K562 (cell line): ENCODE measurements around the gene PRAMEF1. TPM values are rescaled to one million over a fixed set of nuclear protein-coding genes. Genes with fewer than 3 reads are reported as not detected.

Experiments used
- CBX3 ChIP-seq, 2 experiments: IDR thresholded peaks; 1 replicate in 1 of 2; 2 replicates in 1 of 2; pipeline ENCODE4 v1.6.1; 2012; ENCODE audit warnings: inconsistent platforms in 2 of 2, low read length in 2 of 2, borderline replicate concordance in 1 of 2, control low read depth in 1 of 2
- HEY1 ChIP-seq: fragments of 250-450 bp; sonication (Bioruptor Pico); IDR thresholded peaks from 2 replicates; pipeline ENCODE4 v1.5.0; 2020; ENCODE audit warnings: mild to moderate bottlenecking, moderate library complexity, borderline replicate concordance
- KAT7 ChIP-seq: sonication (generic); formaldehyde crosslinking; IDR thresholded peaks from 2 replicates; pipeline ENCODE4 v1.8.0; 2022; ENCODE audit warnings: missing genetic modification reagents, mild to moderate bottlenecking, borderline replicate concordance
- ZFPM2 ChIP-seq: fragments of 250-450 bp; sonication (Bioruptor Pico); IDR thresholded peaks from 2 replicates; pipeline ENCODE4 v1.5.1; 2022; ENCODE audit warnings: mild to moderate bottlenecking
- ZNF24 ChIP-seq: fragments of 450-650 bp; IDR thresholded peaks from 2 replicates; pipeline ENCODE4 v1.6.1; 2016
- ZNF551 ChIP-seq: fragments of 250-450 bp; sonication (Bioruptor Pico); IDR thresholded peaks from 2 replicates; pipeline ENCODE4 v1.5.0; 2021; ENCODE audit warnings: mild to moderate bottlenecking, moderate library complexity
- polyA plus RNA-seq, 8 experiments: library from polyadenylated mRNA; depleted of rRNA in 4 of 8; stranded (reverse) in 5 of 8; unstranded in 3 of 8; fragments of >200 nt; fragmentation: Nextera tagmentation in 2 of 8; fragmentation: Illumina TruSeq in 1 of 8; extraction: Ambion mirVana in 2 of 8; extraction: Trizol in 1 of 8; gene quantifications; 2 replicates each; pipeline versions ENCODE4 v1.2.1 to v1.2.3, GENCODE V29; 2011 to 2014; ENCODE audit warnings: inconsistent platforms in 1 of 8, missing spikeins in 1 of 8
- total RNA-seq, 7 experiments: library from RNA; depleted of rRNA in 6 of 7; stranded (reverse); fragments of >200 nt in 6 of 7; fragmentation: Illumina TruSeq in 2 of 7; extraction: Trizol in 2 of 7; gene quantifications; 2 replicates each; pipeline versions ENCODE4 v1.2.1 to v1.2.3, GENCODE V29; 2011 to 2021; ENCODE audit warnings: low replicate concordance in 1 of 7
- TF ChIP-seq, protein P1 (sequence below), 2 experiments: fragments of 450-650 bp; IDR thresholded peaks; 2 replicates each; pipeline ENCODE4 v1.6.1; 2018; ENCODE audit warnings: mild to moderate bottlenecking in 2 of 2, low read depth in 1 of 2; ENCODE audit not compliant: partially characterized antibody in 2 of 2
- TF ChIP-seq, protein P2 (sequence below): sonication (generic); formaldehyde crosslinking; IDR thresholded peaks from 2 replicates; pipeline ENCODE4 v1.8.0; 2023; ENCODE audit warnings: mild to moderate bottlenecking, missing genetic modification reagents
- TF ChIP-seq, protein P3 (sequence below): sonication (generic); formaldehyde crosslinking; IDR thresholded peaks from 2 replicates; pipeline ENCODE4 v1.8.0; 2022; ENCODE audit warnings: mild to moderate bottlenecking, missing genetic modification reagents
- TF ChIP-seq, protein P4 (sequence below): sonication (generic); formaldehyde crosslinking; IDR thresholded peaks from 2 replicates; pipeline ENCODE4 v1.8.0; 2022; ENCODE audit warnings: mild to moderate bottlenecking, missing genetic modification reagents
- TF ChIP-seq, protein P5 (sequence below): fragments of 200-800 bp; sonication (Bioruptor generic); IDR thresholded peaks from 2 replicates; pipeline ENCODE4 v1.6.1; 2017; ENCODE audit warnings: missing genetic modification characterization, missing compliant biosample characterization
- TF ChIP-seq, protein P6 (sequence below): fragments of 450-650 bp; IDR thresholded peaks from 2 replicates; pipeline ENCODE4 v1.6.1; 2018; ENCODE audit warnings: mild to moderate bottlenecking, low read depth; ENCODE audit not compliant: partially characterized antibody

Gene PRAMEF1
- total and polyA plus RNA-seq, 9 of the 15 experiments (the other 6 are each of a cell fraction or from before 2014, with no cell fraction given): not detected

DNA sequence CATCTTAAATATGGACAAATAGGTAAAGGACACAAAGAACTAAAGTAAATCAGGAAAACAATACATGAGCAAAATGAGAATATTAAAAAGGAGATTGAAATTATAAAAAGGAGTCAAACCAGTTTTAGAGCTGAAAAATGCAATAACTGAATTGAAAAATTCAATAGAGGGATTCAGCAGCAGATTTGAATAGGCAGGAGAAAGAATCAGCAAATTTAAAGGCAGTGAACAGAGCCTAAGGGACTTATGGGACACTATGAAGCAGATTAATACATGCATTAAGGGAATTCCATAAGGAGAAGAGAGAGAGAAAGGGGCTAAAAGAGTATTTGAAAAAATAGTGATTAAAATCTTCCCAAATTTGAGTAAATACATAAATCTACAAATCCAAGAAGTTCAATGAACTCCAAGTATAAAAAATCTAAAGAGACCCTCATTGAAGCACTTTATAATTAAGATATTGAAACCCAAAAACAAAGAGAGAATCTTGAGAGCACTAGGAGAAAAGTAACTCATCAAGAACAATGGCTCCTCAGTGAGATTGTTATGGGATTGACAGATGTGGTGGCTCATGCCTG lies 42.3 kb upstream of the PRAMEF1 start (continued):
- TF ChIP-seq, protein P1, sequence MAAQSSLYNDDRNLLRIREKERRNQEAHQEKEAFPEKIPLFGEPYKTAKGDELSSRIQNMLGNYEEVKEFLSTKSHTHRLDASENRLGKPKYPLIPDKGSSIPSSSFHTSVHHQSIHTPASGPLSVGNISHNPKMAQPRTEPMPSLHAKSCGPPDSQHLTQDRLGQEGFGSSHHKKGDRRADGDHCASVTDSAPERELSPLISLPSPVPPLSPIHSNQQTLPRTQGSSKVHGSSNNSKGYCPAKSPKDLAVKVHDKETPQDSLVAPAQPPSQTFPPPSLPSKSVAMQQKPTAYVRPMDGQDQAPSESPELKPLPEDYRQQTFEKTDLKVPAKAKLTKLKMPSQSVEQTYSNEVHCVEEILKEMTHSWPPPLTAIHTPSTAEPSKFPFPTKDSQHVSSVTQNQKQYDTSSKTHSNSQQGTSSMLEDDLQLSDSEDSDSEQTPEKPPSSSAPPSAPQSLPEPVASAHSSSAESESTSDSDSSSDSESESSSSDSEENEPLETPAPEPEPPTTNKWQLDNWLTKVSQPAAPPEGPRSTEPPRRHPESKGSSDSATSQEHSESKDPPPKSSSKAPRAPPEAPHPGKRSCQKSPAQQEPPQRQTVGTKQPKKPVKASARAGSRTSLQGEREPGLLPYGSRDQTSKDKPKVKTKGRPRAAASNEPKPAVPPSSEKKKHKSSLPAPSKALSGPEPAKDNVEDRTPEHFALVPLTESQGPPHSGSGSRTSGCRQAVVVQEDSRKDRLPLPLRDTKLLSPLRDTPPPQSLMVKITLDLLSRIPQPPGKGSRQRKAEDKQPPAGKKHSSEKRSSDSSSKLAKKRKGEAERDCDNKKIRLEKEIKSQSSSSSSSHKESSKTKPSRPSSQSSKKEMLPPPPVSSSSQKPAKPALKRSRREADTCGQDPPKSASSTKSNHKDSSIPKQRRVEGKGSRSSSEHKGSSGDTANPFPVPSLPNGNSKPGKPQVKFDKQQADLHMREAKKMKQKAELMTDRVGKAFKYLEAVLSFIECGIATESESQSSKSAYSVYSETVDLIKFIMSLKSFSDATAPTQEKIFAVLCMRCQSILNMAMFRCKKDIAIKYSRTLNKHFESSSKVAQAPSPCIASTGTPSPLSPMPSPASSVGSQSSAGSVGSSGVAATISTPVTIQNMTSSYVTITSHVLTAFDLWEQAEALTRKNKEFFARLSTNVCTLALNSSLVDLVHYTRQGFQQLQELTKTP (IDR thresholded peaks at IDR 0.05; ENCODE audit: low read depth in 1 of 2, partially characterized antibody in 2 of 2): peak in 1 of 2 experiments; percentile 55
- TF ChIP-seq HEY1 (CRISPR knock-in tag) (no peak), ZNF24 (no peak), CBX3 (IDR thresholded peaks at IDR 0.05; ENCODE audit: borderline replicate concordance in 1 of 2, low read length in 2 of 2) (peak in 1 of 2 experiments; percentile 76; a peak in 1 of 3 replicates), ZNF551 (CRISPR knock-in tag) (no peak), ZFPM2 (no peak), KAT7 (no peak)
- TF ChIP-seq, protein P2, sequence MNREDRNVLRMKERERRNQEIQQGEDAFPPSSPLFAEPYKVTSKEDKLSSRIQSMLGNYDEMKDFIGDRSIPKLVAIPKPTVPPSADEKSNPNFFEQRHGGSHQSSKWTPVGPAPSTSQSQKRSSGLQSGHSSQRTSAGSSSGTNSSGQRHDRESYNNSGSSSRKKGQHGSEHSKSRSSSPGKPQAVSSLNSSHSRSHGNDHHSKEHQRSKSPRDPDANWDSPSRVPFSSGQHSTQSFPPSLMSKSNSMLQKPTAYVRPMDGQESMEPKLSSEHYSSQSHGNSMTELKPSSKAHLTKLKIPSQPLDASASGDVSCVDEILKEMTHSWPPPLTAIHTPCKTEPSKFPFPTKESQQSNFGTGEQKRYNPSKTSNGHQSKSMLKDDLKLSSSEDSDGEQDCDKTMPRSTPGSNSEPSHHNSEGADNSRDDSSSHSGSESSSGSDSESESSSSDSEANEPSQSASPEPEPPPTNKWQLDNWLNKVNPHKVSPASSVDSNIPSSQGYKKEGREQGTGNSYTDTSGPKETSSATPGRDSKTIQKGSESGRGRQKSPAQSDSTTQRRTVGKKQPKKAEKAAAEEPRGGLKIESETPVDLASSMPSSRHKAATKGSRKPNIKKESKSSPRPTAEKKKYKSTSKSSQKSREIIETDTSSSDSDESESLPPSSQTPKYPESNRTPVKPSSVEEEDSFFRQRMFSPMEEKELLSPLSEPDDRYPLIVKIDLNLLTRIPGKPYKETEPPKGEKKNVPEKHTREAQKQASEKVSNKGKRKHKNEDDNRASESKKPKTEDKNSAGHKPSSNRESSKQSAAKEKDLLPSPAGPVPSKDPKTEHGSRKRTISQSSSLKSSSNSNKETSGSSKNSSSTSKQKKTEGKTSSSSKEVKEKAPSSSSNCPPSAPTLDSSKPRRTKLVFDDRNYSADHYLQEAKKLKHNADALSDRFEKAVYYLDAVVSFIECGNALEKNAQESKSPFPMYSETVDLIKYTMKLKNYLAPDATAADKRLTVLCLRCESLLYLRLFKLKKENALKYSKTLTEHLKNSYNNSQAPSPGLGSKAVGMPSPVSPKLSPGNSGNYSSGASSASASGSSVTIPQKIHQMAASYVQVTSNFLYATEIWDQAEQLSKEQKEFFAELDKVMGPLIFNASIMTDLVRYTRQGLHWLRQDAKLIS (CRISPR knock-in tag): no peak
- TF ChIP-seq, protein P3, sequence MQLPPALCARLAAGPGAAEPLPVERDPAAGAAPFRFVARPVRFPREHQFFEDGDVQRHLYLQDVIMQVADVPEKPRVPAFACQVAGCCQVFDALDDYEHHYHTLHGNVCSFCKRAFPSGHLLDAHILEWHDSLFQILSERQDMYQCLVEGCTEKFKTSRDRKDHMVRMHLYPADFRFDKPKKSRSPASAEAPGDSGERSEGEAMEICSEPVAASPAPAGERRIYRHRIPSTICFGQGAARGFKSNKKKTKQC: no peak
- TF ChIP-seq, protein P4, sequence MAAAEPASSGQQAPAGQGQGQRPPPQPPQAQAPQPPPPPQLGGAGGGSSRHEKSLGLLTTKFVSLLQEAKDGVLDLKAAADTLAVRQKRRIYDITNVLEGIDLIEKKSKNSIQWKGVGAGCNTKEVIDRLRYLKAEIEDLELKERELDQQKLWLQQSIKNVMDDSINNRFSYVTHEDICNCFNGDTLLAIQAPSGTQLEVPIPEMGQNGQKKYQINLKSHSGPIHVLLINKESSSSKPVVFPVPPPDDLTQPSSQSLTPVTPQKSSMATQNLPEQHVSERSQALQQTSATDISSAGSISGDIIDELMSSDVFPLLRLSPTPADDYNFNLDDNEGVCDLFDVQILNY (CRISPR knock-in tag): no peak
- TF ChIP-seq, protein P5, sequence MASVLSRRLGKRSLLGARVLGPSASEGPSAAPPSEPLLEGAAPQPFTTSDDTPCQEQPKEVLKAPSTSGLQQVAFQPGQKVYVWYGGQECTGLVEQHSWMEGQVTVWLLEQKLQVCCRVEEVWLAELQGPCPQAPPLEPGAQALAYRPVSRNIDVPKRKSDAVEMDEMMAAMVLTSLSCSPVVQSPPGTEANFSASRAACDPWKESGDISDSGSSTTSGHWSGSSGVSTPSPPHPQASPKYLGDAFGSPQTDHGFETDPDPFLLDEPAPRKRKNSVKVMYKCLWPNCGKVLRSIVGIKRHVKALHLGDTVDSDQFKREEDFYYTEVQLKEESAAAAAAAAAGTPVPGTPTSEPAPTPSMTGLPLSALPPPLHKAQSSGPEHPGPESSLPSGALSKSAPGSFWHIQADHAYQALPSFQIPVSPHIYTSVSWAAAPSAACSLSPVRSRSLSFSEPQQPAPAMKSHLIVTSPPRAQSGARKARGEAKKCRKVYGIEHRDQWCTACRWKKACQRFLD (CRISPR knock-in tag): no peak
- TF ChIP-seq, protein P6, sequence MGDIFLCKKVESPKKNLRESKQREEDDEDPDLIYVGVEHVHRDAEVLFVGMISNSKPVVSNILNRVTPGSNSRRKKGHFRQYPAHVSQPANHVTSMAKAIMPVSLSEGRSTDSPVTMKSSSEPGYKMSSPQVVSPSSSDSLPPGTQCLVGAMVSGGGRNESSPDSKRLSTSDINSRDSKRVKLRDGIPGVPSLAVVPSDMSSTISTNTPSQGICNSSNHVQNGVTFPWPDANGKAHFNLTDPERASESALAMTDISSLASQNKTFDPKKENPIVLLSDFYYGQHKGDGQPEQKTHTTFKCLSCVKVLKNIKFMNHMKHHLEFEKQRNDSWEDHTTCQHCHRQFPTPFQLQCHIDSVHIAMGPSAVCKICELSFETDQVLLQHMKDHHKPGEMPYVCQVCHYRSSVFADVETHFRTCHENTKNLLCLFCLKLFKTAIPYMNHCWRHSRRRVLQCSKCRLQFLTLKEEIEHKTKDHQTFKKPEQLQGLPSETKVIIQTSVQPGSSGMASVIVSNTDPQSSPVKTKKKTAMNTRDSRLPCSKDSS: peak; percentile 94
